NCI-H748 (cell line): ENCODE results near the gene MTHFR.

ENCODE experiments used
- DNase-seq: peaks from one replicate; lab custom pipeline; 2025; ENCODE audit not compliant: unreplicated experiment; lab: John Stamatoyannopoulos, UW

The MTHFR gene

GRCh38 chr1:11799099-11799498 is 6.7 kb downstream of the MTHFR start:
- DNase-seq: no peak

- no peak for DNase-seq
Measured at GRCh38 chr1:11797525-11798216, 8.1 kb downstream of the MTHFR start.

- no peak for DNase-seq
Measured at GRCh38 chr1:11796036-11796828, 9.5 kb downstream of the MTHFR start.

- DNase-seq: no peak
Measured at GRCh38 chr1:11795238-11795890, 10.4 kb downstream of the MTHFR start.

GRCh38 chr1:11794446-11795237 is 11.1 kb downstream of the MTHFR start:
- DNase-seq: no peak

GRCh38 chr1:11793819-11794218 is 11.9 kb downstream of the MTHFR start:
- DNase-seq: no peak

GRCh38 chr1:11792106-11792505 is 13.7 kb downstream of the MTHFR start:
- no peak for DNase-seq

- no peak for DNase-seq
Measured at GRCh38 chr1:11790880-11791715, 14.7 kb downstream of the MTHFR start.

- no peak for DNase-seq
Measured at GRCh38 chr1:11790101-11790879, 15.5 kb downstream of the MTHFR start.

GRCh38 chr1:11789126-11790067 is 16.4 kb downstream of the MTHFR start:
- DNase-seq: no peak

- no peak for DNase-seq
Measured at GRCh38 chr1:11788549-11789053, 17.2 kb downstream of the MTHFR start.

- no peak for DNase-seq
Measured at GRCh38 chr1:11787804-11788436, 17.8 kb downstream of the MTHFR start.

GRCh38 chr1:11787251-11787803 is 18.4 kb downstream of the MTHFR start:
- DNase-seq: no peak

GRCh38 chr1:11786168-11786567 is 19.6 kb downstream of the MTHFR start:
- no peak for DNase-seq

- peak; percentile 31 for DNase-seq
Measured at GRCh38 chr1:11784993-11785769, 20.6 kb downstream of the MTHFR start.

GRCh38 chr1:11784256-11784992 is 21.3 kb downstream of the MTHFR start:
- no peak for DNase-seq
